ENCODE results near the gene CNMD. TPM values are rescaled to one million over a fixed set of nuclear protein-coding genes. Genes with fewer than 3 reads are reported as not detected.

Gene CNMD
- total and polyA plus RNA-seq, 2 experiments from 2014 or later, result not detected

DNA sequence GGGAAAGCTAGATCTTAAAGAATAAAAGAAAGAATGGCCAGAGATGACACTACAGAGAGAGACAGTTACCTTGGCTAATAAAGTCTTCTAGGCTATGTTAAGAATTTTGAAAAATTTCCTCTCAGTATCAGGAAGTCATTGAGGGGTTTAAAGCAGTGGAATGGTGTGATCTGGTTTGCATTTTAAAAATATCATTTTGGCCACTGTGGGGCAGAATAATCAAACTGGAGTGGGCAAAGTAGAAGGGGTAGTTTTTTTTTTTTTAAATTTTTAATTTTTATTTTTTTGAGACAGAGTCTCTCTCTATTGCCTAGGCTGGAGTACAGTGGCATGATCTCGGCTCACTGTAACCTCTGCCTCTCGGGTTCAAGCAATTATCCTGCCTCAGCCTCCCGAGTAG is 4.4 kb upstream of the CNMD start:
- H3K36me3 ChIP-seq (ENCODE audit: low read depth), result no peaks in the 10 kb centered on the region
- no peaks in the 10 kb centered on the region for H3K79me2 ChIP-seq (ENCODE audit: insufficient read depth)
- H3K4me1 ChIP-seq (ENCODE audit: insufficient read depth), result no peaks in the 10 kb centered on the region
- no peaks in the 10 kb centered on the region for H3K9me2 ChIP-seq (ENCODE audit: insufficient read depth)
- peaks cover 29% of the 10 kb centered on the region for H3K27me3 ChIP-seq (replicated peaks; ENCODE audit: insufficient read depth)
- TF ChIP-seq EZH2 (IDR thresholded peaks at IDR 0.05; ENCODE audit: insufficient read depth, poor library complexity, severe bottlenecking), result no peak
- no peak for TF ChIP-seq EZH2phosphoT487 (IDR thresholded peaks at IDR 0.05; ENCODE audit: insufficient read depth, low read depth)
- no peaks in the 10 kb centered on the region for H3F3A ChIP-seq (ENCODE audit: insufficient read depth)
- no peak overlapping the region for H3K4me3 ChIP-seq
- in situ Hi-C loops (cut with MboI), result no loop called here
- no peak overlapping the region for H3K4me2 ChIP-seq (ENCODE audit: unreplicated experiment)
- H2AFZ ChIP-seq, result no peak overlapping the region
- H4K20me1 ChIP-seq (ENCODE audit: insufficient read depth), result no peaks in the 10 kb centered on the region
- no peak overlapping the region for H3K27ac ChIP-seq
- DNase-seq, result no peak
- 31 to 53% methylated on average over 3 of the region's 3 CpGs for WGBS, 2 experiments (ENCODE audit: low coverage in 1 of 2, low lambda C conversion rate in 2 of 2, missing lambda C conversion rate in 2 of 2)
- H3K9ac ChIP-seq, result no peak overlapping the region
- no peaks in the 10 kb centered on the region for H3K9me3 ChIP-seq (ENCODE audit: low read depth)

GRCh38 chr13:52743569-52743968 is 3.9 kb upstream of the CNMD start:
- Histone ChIP-seq H3K27me3 (replicated peaks; ENCODE audit: insufficient read depth) (peaks cover 34% of the 10 kb centered on the region), H3K4me1 (ENCODE audit: insufficient read depth) (no peaks in the 10 kb centered on the region), H3F3A (ENCODE audit: insufficient read depth) (no peaks in the 10 kb centered on the region), H3K4me3 (no peak overlapping the region), H4K20me1 (ENCODE audit: insufficient read depth) (no peaks in the 10 kb centered on the region), H3K79me2 (ENCODE audit: insufficient read depth) (no peaks in the 10 kb centered on the region), H2AFZ (no peak overlapping the region), H3K9ac (no peak overlapping the region), H3K9me2 (ENCODE audit: insufficient read depth) (no peaks in the 10 kb centered on the region), H3K9me3 (ENCODE audit: low read depth) (no peaks in the 10 kb centered on the region), H3K27ac (no peak overlapping the region), H3K36me3 (ENCODE audit: low read depth) (no peaks in the 10 kb centered on the region), H3K4me2 (ENCODE audit: unreplicated experiment) (no peak overlapping the region)
- TF ChIP-seq EZH2phosphoT487 (IDR thresholded peaks at IDR 0.05; ENCODE audit: insufficient read depth, low read depth) (no peak), EZH2 (IDR thresholded peaks at IDR 0.05; ENCODE audit: insufficient read depth, poor library complexity, severe bottlenecking) (no peak)
- in situ Hi-C loops (cut with MboI), result no loop called here
- no peak for DNase-seq
- 0 to 7% methylated on average over 1 of the region's 1 CpG for WGBS, 2 experiments (ENCODE audit: low coverage in 1 of 2, low lambda C conversion rate in 2 of 2, missing lambda C conversion rate in 2 of 2)

GRCh38 chr13:52738719-52739467 is 727 bp downstream of the CNMD start:
- Histone ChIP-seq H3K9me2 (ENCODE audit: insufficient read depth) (no peaks in the 10 kb centered on the region), H3K9me3 (ENCODE audit: low read depth) (no peaks in the 10 kb centered on the region), H3K27ac (no peak overlapping the region), H3K79me2 (ENCODE audit: insufficient read depth) (no peaks in the 10 kb centered on the region), H3F3A (ENCODE audit: insufficient read depth) (no peaks in the 10 kb centered on the region), H3K4me1 (ENCODE audit: insufficient read depth) (no peaks in the 10 kb centered on the region), H2AFZ (no peak overlapping the region), H3K36me3 (ENCODE audit: low read depth) (no peaks in the 10 kb centered on the region), H3K4me2 (ENCODE audit: unreplicated experiment) (no peak overlapping the region), H3K4me3 (no peak overlapping the region), H3K9ac (no peak overlapping the region), H3K27me3 (replicated peaks; ENCODE audit: insufficient read depth) (peaks cover 46% of the 10 kb centered on the region), H4K20me1 (ENCODE audit: insufficient read depth) (no peaks in the 10 kb centered on the region)
- 12 to 14% methylated on average over 50 to 60 of the region's 75 CpGs for WGBS, 2 experiments (ENCODE audit: low coverage in 1 of 2, low lambda C conversion rate in 2 of 2, missing lambda C conversion rate in 2 of 2)
- TF ChIP-seq EZH2 (IDR thresholded peaks at IDR 0.05; ENCODE audit: insufficient read depth, poor library complexity, severe bottlenecking), result peak; percentile 70
- 0 out of 2 replicates have a peak, but pooled peaks have one; percentile 27 for TF ChIP-seq EZH2phosphoT487 (IDR thresholded peaks at IDR 0.05; ENCODE audit: insufficient read depth, low read depth)
- peak; percentile 3 for DNase-seq
- in situ Hi-C loops (cut with MboI), result no loop called here

GRCh38 chr13:52737965-52738364 is 1.7 kb downstream of the CNMD start:
- H3K79me2 ChIP-seq (ENCODE audit: insufficient read depth), result no peaks in the 10 kb centered on the region
- H3K36me3 ChIP-seq (ENCODE audit: low read depth), result no peaks in the 10 kb centered on the region
- no peak overlapping the region for H3K9ac ChIP-seq
- no peak overlapping the region for H3K4me3 ChIP-seq
- WGBS, 2 experiments (ENCODE audit: low coverage in 1 of 2, low lambda C conversion rate in 2 of 2, missing lambda C conversion rate in 2 of 2), result 45 to 57% methylated on average over 4 of the region's 4 CpGs
- H3K9me3 ChIP-seq (ENCODE audit: low read depth), result no peaks in the 10 kb centered on the region
- in situ Hi-C loops (cut with MboI), result no loop called here
- no peak for TF ChIP-seq EZH2 (IDR thresholded peaks at IDR 0.05; ENCODE audit: insufficient read depth, poor library complexity, severe bottlenecking)
- no peaks in the 10 kb centered on the region for H3K9me2 ChIP-seq (ENCODE audit: insufficient read depth)
- H3K4me2 ChIP-seq (ENCODE audit: unreplicated experiment), result no peak overlapping the region
- H3F3A ChIP-seq (ENCODE audit: insufficient read depth), result no peaks in the 10 kb centered on the region
- no peaks in the 10 kb centered on the region for H4K20me1 ChIP-seq (ENCODE audit: insufficient read depth)
- no peaks in the 10 kb centered on the region for H3K4me1 ChIP-seq (ENCODE audit: insufficient read depth)
- H3K27me3 ChIP-seq (replicated peaks; ENCODE audit: insufficient read depth), result peaks cover 46% of the 10 kb centered on the region
- no peak overlapping the region for H2AFZ ChIP-seq
- DNase-seq, result no peak
- H3K27ac ChIP-seq, result no peak overlapping the region
